SK-N-SH (cell line): ENCODE measurements around the gene AGBL1. TPM values are rescaled to one million over a fixed set of nuclear protein-coding genes. Genes with fewer than 3 reads are reported as not detected.

Source experiments
- CTCF ChIA-PET: fragments of 300-600, 350-600 bp; formaldehyde crosslinking; extraction: SDS; loops from one replicate; lab custom pipeline; 2021; lab: Yijun Ruan, JAX
- POLR2A ChIA-PET: fragments of 350-600 bp; sonication (Branson Sonifier 250); formaldehyde crosslinking; extraction: SDS; loops from one replicate; lab custom pipeline; 2020; ENCODE audit warnings: antibody characterized with exemption, inconsistent platforms; lab: Yijun Ruan, JAX
- DNase-seq: peaks from one replicate; pipeline ENCODE4 v3.0.0; 2012
- H2AFZ ChIP-seq: fragments of 200-600 bp; sonication (generic); 2 replicates; pipeline ENCODE4 v1.8.1; 2016; ENCODE audit warnings: antibody characterized with exemption, mild to moderate bottlenecking, low read depth
- H3F3A ChIP-seq: fragments of 200-600 bp; sonication (generic); replicated peaks from 2 replicates; pipeline ENCODE3; 2016; ENCODE audit warnings: antibody characterized with exemption, mild to moderate bottlenecking; ENCODE audit not compliant: insufficient read depth
- H3K27ac ChIP-seq, 2 experiments: fragments of 200-500 bp in 1 of 2; fragments of 200-600 bp in 1 of 2; sonication (Bioruptor generic) in 1 of 2; sonication (generic), shearing (Covaris generic) in 1 of 2; 2 replicates each; pipeline versions ENCODE4 v1.5.1 to v1.6.1; 2014 to 2016; ENCODE audit warnings: low read depth in 2 of 2, inconsistent platforms in 1 of 2, low read length in 1 of 2, mild to moderate bottlenecking in 1 of 2, mixed read lengths in 1 of 2
- H3K27me3 ChIP-seq: fragments of 200-600 bp; sonication (generic), shearing (Covaris generic); 2 replicates; pipeline ENCODE4 v1.6.1; 2016; ENCODE audit warnings: mixed run types; ENCODE audit not compliant: insufficient read depth
- H3K36me3 ChIP-seq, 2 experiments: fragments of 200-500 bp in 1 of 2; fragments of 200-600 bp in 1 of 2; sonication (Bioruptor generic) in 1 of 2; sonication (generic) in 1 of 2; replicated peaks in 1 of 2; 2 replicates each; pipeline versions ENCODE3 to v1.5.1; 2014 to 2016; ENCODE audit warnings: low read length in 1 of 2, mild to moderate bottlenecking in 1 of 2; ENCODE audit not compliant: insufficient read depth in 2 of 2, control insufficient read depth in 1 of 2
- H3K4me1 ChIP-seq, 2 experiments: fragments of 200-500 bp in 1 of 2; fragments of 200-600 bp in 1 of 2; sonication (Bioruptor generic) in 1 of 2; sonication (generic), shearing (Covaris generic) in 1 of 2; 2 replicates each; pipeline versions ENCODE4 v1.5.1 to v1.6.1; 2014 to 2016; ENCODE audit warnings: low read depth in 1 of 2, low read length in 1 of 2, mixed run types in 1 of 2; ENCODE audit not compliant: insufficient read depth in 2 of 2, control insufficient read depth in 1 of 2
- H3K4me2 ChIP-seq: fragments of 200-600 bp; sonication (generic), shearing (Covaris generic); 2 replicates; pipeline ENCODE4 v1.6.1; 2017; ENCODE audit warnings: mixed run types
- H3K4me3 ChIP-seq, 2 experiments: fragments of 200-500 bp in 1 of 2; fragments of 200-600 bp in 1 of 2; sonication (Bioruptor generic) in 1 of 2; sonication (generic), shearing (Covaris generic) in 1 of 2; 2 replicates each; pipeline versions ENCODE4 v1.5.1 to v1.8.1; 2014 to 2016; ENCODE audit warnings: low read depth in 2 of 2, inconsistent platforms in 1 of 2, low read length in 1 of 2, mild to moderate bottlenecking in 1 of 2, mixed read lengths in 1 of 2, moderate library complexity in 1 of 2
- H3K79me2 ChIP-seq: fragments of 200-600 bp; sonication (generic); 2 replicates; pipeline ENCODE4 v1.8.1; 2017; ENCODE audit warnings: mild to moderate bottlenecking; ENCODE audit not compliant: insufficient read depth
- H3K9ac ChIP-seq: fragments of 200-600 bp; sonication (generic); 2 replicates; pipeline ENCODE4 v1.6.1; 2017; ENCODE audit warnings: mixed run types
- H3K9me2 ChIP-seq: fragments of 200-600 bp; sonication (generic); 2 replicates; pipeline ENCODE4 v1.6.1; 2017; ENCODE audit warnings: mixed run types
- H3K9me3 ChIP-seq: fragments of 200-600 bp; sonication (generic); 2 replicates; pipeline ENCODE4 v1.6.1; 2017; ENCODE audit warnings: mixed run types, mild to moderate bottlenecking, moderate library complexity
- H4K20me1 ChIP-seq: fragments of 200-600 bp; sonication (generic); 2 replicates; pipeline ENCODE4 v1.6.1; 2017; ENCODE audit warnings: mild to moderate bottlenecking, mixed run types; ENCODE audit not compliant: insufficient read depth
- CHD2 ChIP-seq: fragments of 150-350 bp; IDR thresholded peaks from 2 replicates; pipeline ENCODE4 v1.6.1; 2018; ENCODE audit warnings: low read length; ENCODE audit not compliant: partially characterized antibody
- CTCF ChIP-seq: fragments of 200-600 bp; sonication (generic); IDR thresholded peaks from 2 replicates; pipeline ENCODE4 v1.6.1; 2017; ENCODE audit warnings: antibody characterized with exemption, mild to moderate bottlenecking, moderate library complexity
- ELF1 ChIP-seq: IDR thresholded peaks from 2 replicates; pipeline ENCODE4 v1.4.0; 2012
- EP300 ChIP-seq, 2 experiments: IDR thresholded peaks; 2 replicates each; pipeline versions ENCODE4 v1.4.0 to v1.6.1; 2012; ENCODE audit warnings: borderline replicate concordance in 1 of 2, low read depth in 1 of 2, low read length in 1 of 2
- EZH2phosphoT487 ChIP-seq: fragments of 200-600 bp; sonication (generic); IDR thresholded peaks from 2 replicates; pipeline ENCODE4 v1.6.1; 2017; ENCODE audit warnings: low read depth, mixed run types, mild to moderate bottlenecking, antibody characterized with exemption, moderate library complexity, borderline replicate concordance
- GABPA ChIP-seq: IDR thresholded peaks from 2 replicates; pipeline ENCODE4 v1.4.0; 2012; ENCODE audit warnings: low read depth, mild to moderate bottlenecking
- GATA2 ChIP-seq: sonication (generic); formaldehyde crosslinking; IDR thresholded peaks from 2 replicates; pipeline ENCODE4 v1.5.0; 2020; ENCODE audit warnings: mild to moderate bottlenecking, missing genetic modification reagents
- JUND ChIP-seq: IDR thresholded peaks from 2 replicates; pipeline ENCODE4 v1.4.0; 2012
- NFIC ChIP-seq: IDR thresholded peaks from 2 replicates; pipeline ENCODE4 v1.4.0; 2012; ENCODE audit warnings: borderline replicate concordance
- POLR2AphosphoS5 ChIP-seq: IDR thresholded peaks from 2 replicates; pipeline ENCODE4 v1.6.1; 2012; ENCODE audit warnings: low read depth, low read length
- RAD21 ChIP-seq: IDR thresholded peaks from 2 replicates; pipeline ENCODE4 v1.6.1; 2012; ENCODE audit warnings: mild to moderate bottlenecking, low read length
- RCOR1 ChIP-seq: fragments of 150-350 bp; IDR thresholded peaks from 2 replicates; pipeline ENCODE4 v1.6.1; 2017; ENCODE audit warnings: antibody characterized with exemption, low read length
- RFX5 ChIP-seq: IDR thresholded peaks from 2 replicates; pipeline ENCODE4 v1.6.1; 2012; ENCODE audit warnings: mild to moderate bottlenecking, improper control_type of control experiment, low read length
- SIN3A ChIP-seq: IDR thresholded peaks from 2 replicates; pipeline ENCODE4 v1.6.1; 2012; ENCODE audit warnings: low read depth, mild to moderate bottlenecking, low read length, moderate library complexity, borderline replicate concordance
- TAF1 ChIP-seq: IDR thresholded peaks from 2 replicates; pipeline ENCODE4 v1.6.1; 2012; ENCODE audit warnings: low read depth, mild to moderate bottlenecking, low read length, moderate library complexity, borderline replicate concordance
- USF1 ChIP-seq: IDR thresholded peaks from 2 replicates; pipeline ENCODE4 v1.4.0; 2012; ENCODE audit warnings: low read depth, borderline replicate concordance
- YY1 ChIP-seq: IDR thresholded peaks from 2 replicates; pipeline ENCODE4 v1.4.0; 2012; ENCODE audit warnings: low read depth, mild to moderate bottlenecking
- ZBTB33 ChIP-seq: IDR thresholded peaks from 2 replicates; pipeline ENCODE4 v1.4.0; 2012; ENCODE audit warnings: low read depth, borderline replicate concordance
- WGBS: methylation state at CpG from one replicate; pipeline ENCODE4 v1.1.6; 2017; ENCODE audit warnings: low lambda C conversion rate; 5-methylcytosine and 5-hydroxymethylcytosine counted together
- polyA plus RNA-seq, 3 experiments: library from polyadenylated mRNA; depleted of rRNA; stranded (reverse); fragments of >200 nt; gene quantifications; 2 replicates each; pipeline ENCODE4 v1.2.3, GENCODE V29; 2012

Gene AGBL1
- polyA plus RNA-seq, 1 of the 3 experiments (the other 2 are of a cell fraction), result not detected

GRCh38 chr15:86059851-86060250 lies 19.8 kb upstream of the AGBL1 start:
- Histone ChIP-seq H2AFZ (no peak overlapping the region), H3K4me3 (no peak overlapping the region), H4K20me1 (no peaks in the 10 kb centered on the region), H3K9me2 (no peaks in the 10 kb centered on the region), H3K4me1 (no peaks in the 10 kb centered on the region), H3K36me3 (no peaks in the 10 kb centered on the region), H3K79me2 (no peaks in the 10 kb centered on the region; the same call in 1 of the 2 replicates), H3K27ac (no peak overlapping the region), H3K9me3 (no peaks in the 10 kb centered on the region), H3F3A (no peaks in the 10 kb centered on the region), H3K4me2 (no peak overlapping the region), H3K9ac (no peak overlapping the region), H3K27me3 (peaks cover 5% of the 10 kb centered on the region; the same call in 1 of the 2 replicates)
- ChIA-PET POLR2A (no interaction called here), CTCF (no interaction called here)
- no peak for TF ChIP-seq GATA2 (CRISPR knock-in tag)
- TF ChIP-seq GABPA, result no peak
- TF ChIP-seq JUND, result no peak
- no peak for TF ChIP-seq TAF1
- TF ChIP-seq CTCF, result no peak
- no peak for TF ChIP-seq EZH2phosphoT487
- no peak for TF ChIP-seq RFX5
- no peak for TF ChIP-seq NFIC
- no peak for TF ChIP-seq YY1
- TF ChIP-seq ZBTB33, result no peak
- TF ChIP-seq SIN3A, result no peak
- no peak for TF ChIP-seq EP300 (IDR thresholded peaks at IDR 0.05; ENCODE audit: borderline replicate concordance in 1 of 2, low read depth in 1 of 2, low read length in 1 of 2)
- no peak for TF ChIP-seq ELF1
- no peak for DNase-seq
- 29% methylated on average over 4 of the region's 4 CpGs for WGBS

GRCh38 chr15:86060674-86061073 lies 19.0 kb upstream of the AGBL1 start:
- H3K4me1 ChIP-seq, result no peaks in the 10 kb centered on the region
- POLR2A ChIA-PET, result no interaction called here
- H4K20me1 ChIP-seq, result no peaks in the 10 kb centered on the region
- no peak overlapping the region for H3K4me3 ChIP-seq
- peaks cover 5% of the 10 kb centered on the region; the same call in 1 of the 2 replicates for H3K27me3 ChIP-seq
- no peaks in the 10 kb centered on the region for H3K9me2 ChIP-seq
- H2AFZ ChIP-seq, result no peak overlapping the region
- 30% methylated on average over 3 of the region's 3 CpGs for WGBS
- CTCF ChIA-PET, result interaction anchor here (1.0 to 1.7 kb wide), 2 partner anchors 12 to 22 kb away, joined by 3 to 4 read pairs; no protein-coding TSS in a partner anchor
- DNase-seq, result no peak
- no peak overlapping the region for H3K27ac ChIP-seq
- H3F3A ChIP-seq, result no peaks in the 10 kb centered on the region
- no peak overlapping the region for H3K9ac ChIP-seq
- no peak for TF ChIP-seq NFIC
- TF ChIP-seq GATA2 (CRISPR knock-in tag), result no peak
- no peak for TF ChIP-seq CHD2
- TF ChIP-seq RCOR1, result no peak
- TF ChIP-seq JUND, result no peak
- TF ChIP-seq TAF1, result no peak
- no peak for TF ChIP-seq USF1
- no peak for TF ChIP-seq RAD21
- TF ChIP-seq POLR2AphosphoS5, result no peak
- TF ChIP-seq EP300 (IDR thresholded peaks at IDR 0.05; ENCODE audit: borderline replicate concordance in 1 of 2, low read depth in 1 of 2, low read length in 1 of 2), result no peak
- no peaks in the 10 kb centered on the region for H3K9me3 ChIP-seq
- no peaks in the 10 kb centered on the region for H3K36me3 ChIP-seq
- no peaks in the 10 kb centered on the region; the same call in 1 of the 2 replicates for H3K79me2 ChIP-seq
- H3K4me2 ChIP-seq, result no peak overlapping the region
